NCI-H187 treated with DMSO at 0.1 percent for 48 hours (cell line): Measurements from ENCODE around the gene VPS9D1.
"Not testable (repeated sequence)": the region's sequence is repeated elsewhere in the genome, so short reads cannot be mapped to it uniquely, and the experiment has no call there.

ENCODE experiments used
- DNase-seq: peaks from one replicate; lab custom pipeline; 2025; lab: John Stamatoyannopoulos, UW

VPS9D1 gene

GRCh38 chr16:89709166-89709565, 11.5 kb downstream of the VPS9D1 start:
- no peak for DNase-seq

- DNase-seq, result no peak
These were observed 12.2 kb downstream of the VPS9D1 start for GRCh38 chr16:89708481-89708931.

GRCh38 chr16:89707695-89708094, 13.0 kb downstream of the VPS9D1 start:
- no peak for DNase-seq

- DNase-seq, result no peak
These were observed 14.0 kb downstream of the VPS9D1 start for GRCh38 chr16:89706518-89707260.

- DNase-seq, result no peak
These were observed 15.7 kb downstream of the VPS9D1 start for GRCh38 chr16:89705006-89705405.

- no peak for DNase-seq
These were observed 16.4 kb downstream of the VPS9D1 start for GRCh38 chr16:89704281-89704680.

GRCh38 chr16:89701425-89702406, 19.0 kb downstream of the VPS9D1 start, which contains the start of gene SPATA2L:
Gene SPATA2L, minus strand, starts transcription at chr16:89701705. Its CDS starts 473 bp downstream, at chr16:89701232.
- peak; percentile 49 for DNase-seq

- DNase-seq, result no peak
These were observed 19.9 kb downstream of the VPS9D1 start for GRCh38 chr16:89700649-89701424.

- peak; percentile 81 for DNase-seq
These were observed 20.5 kb downstream of the VPS9D1 start for GRCh38 chr16:89700100-89700648.

GRCh38 chr16:89699629-89700099, 21.0 kb downstream of the VPS9D1 start:
- DNase-seq, result not testable (repeated sequence)

- not testable (repeated sequence) for DNase-seq
These were observed 22.0 kb downstream of the VPS9D1 start for GRCh38 chr16:89698717-89699116.

GRCh38 chr16:89697616-89698331, 22.9 kb downstream of the VPS9D1 start:
- no peak for DNase-seq

- no peak for DNase-seq
These were observed 23.5 kb downstream of the VPS9D1 start for GRCh38 chr16:89697161-89697615.

GRCh38 chr16:89696670-89697128, 24.0 kb downstream of the VPS9D1 start:
- DNase-seq, result no peak

GRCh38 chr16:89695875-89696669, 24.6 kb downstream of the VPS9D1 start:
- no peak for DNase-seq

GRCh38 chr16:89695086-89695874, 25.4 kb downstream of the VPS9D1 start:
- DNase-seq, result no peak

GRCh38 chr16:89694784-89695085, 26.0 kb downstream of the VPS9D1 start:
- not testable (repeated sequence) for DNase-seq

GRCh38 chr16:89693931-89694783, 26.5 kb downstream of the VPS9D1 start:
- no peak for DNase-seq
